Liver (tissue), 9 donors: ENCODE results near the gene AKTIP. TPM values are rescaled to one million over a fixed set of nuclear protein-coding genes. Genes with fewer than 3 reads are reported as not detected.

Experiments used
- DNase-seq: peaks from one replicate; pipeline ENCODE4 v3.0.0-alpha.2; 2017; ENCODE audit warnings: low spot score
- H3K27ac ChIP-seq, 2 donors: one replicate each; pipeline ENCODE4 v1.7.0; 2013; ENCODE audit warnings: inconsistent platforms in 2 of 2, low read length in 2 of 2, control low read depth in 1 of 2, low read depth in 1 of 2, mild to moderate bottlenecking in 1 of 2
- H3K27me3 ChIP-seq, 4 donors: one replicate each; pipeline versions ENCODE4 v1.6.1 to v1.7.0; 2013; ENCODE audit warnings: low read length in 3 of 4, inconsistent platforms in 1 of 4, mild to moderate bottlenecking in 1 of 4, moderate library complexity in 1 of 4; ENCODE audit not compliant: control insufficient read depth in 4 of 4, insufficient read depth in 4 of 4
- H3K36me3 ChIP-seq, 4 donors: one replicate each; pipeline versions ENCODE4 v1.6.1 to v1.7.0; 2013; ENCODE audit warnings: low read length in 3 of 4, mild to moderate bottlenecking in 3 of 4, low read depth in 1 of 4, moderate library complexity in 1 of 4; ENCODE audit not compliant: control insufficient read depth in 4 of 4, insufficient read depth in 3 of 4
- H3K4me1 ChIP-seq, 4 donors: one replicate each; pipeline versions ENCODE4 v1.6.1 to v1.7.0; 2013; ENCODE audit warnings: low read length in 3 of 4, mild to moderate bottlenecking in 3 of 4, moderate library complexity in 1 of 4; ENCODE audit not compliant: control insufficient read depth in 4 of 4, insufficient read depth in 4 of 4
- H3K4me3 ChIP-seq, 3 donors: one replicate each; pipeline versions ENCODE4 v1.6.1 to v1.7.0; 2013; ENCODE audit warnings: low read length in 3 of 3, control low read depth in 1 of 3, low read depth in 1 of 3, mild to moderate bottlenecking in 1 of 3
- H3K9ac ChIP-seq, 2 donors: one replicate each; pipeline ENCODE4 v1.7.0; 2013; ENCODE audit warnings: low read length in 2 of 2, mild to moderate bottlenecking in 2 of 2, moderate library complexity in 2 of 2, control low read depth in 1 of 2, low read depth in 1 of 2
- H3K9me3 ChIP-seq, 4 donors: one replicate each; pipeline versions ENCODE4 v1.6.1 to v1.7.0; 2013; ENCODE audit warnings: low read length in 3 of 4; ENCODE audit not compliant: control insufficient read depth in 4 of 4
- ATF3 ChIP-seq: IDR thresholded peaks from 2 replicates; pipeline ENCODE4 v1.6.1; 2016; ENCODE audit warnings: antibody characterized with exemption
- CTCF ChIP-seq: fragments of 150-350 bp; IDR thresholded peaks from 2 replicates; pipeline ENCODE4 v1.5.1; 2017; ENCODE audit warnings: improper control_type of control experiment, low read depth, low read length; ENCODE audit not compliant: missing input control
- EGR1 ChIP-seq, 2 donors: IDR thresholded peaks; 2 replicates each; pipeline ENCODE4 v1.6.1; 2016 to 2018; ENCODE audit warnings: antibody characterized with exemption in 2 of 2, low read depth in 2 of 2
- FOXA1 ChIP-seq: IDR thresholded peaks from 2 replicates; pipeline ENCODE4 v1.6.1; 2016; ENCODE audit warnings: antibody characterized with exemption
- FOXA2 ChIP-seq: IDR thresholded peaks from 2 replicates; pipeline ENCODE4 v1.6.1; 2016; ENCODE audit warnings: antibody characterized with exemption
- GABPA ChIP-seq, 2 donors: IDR thresholded peaks in 1 of 2; conservative IDR thresholded peaks in 1 of 2; 2 replicates each; pipeline ENCODE4 v1.6.1; 2016; ENCODE audit warnings: antibody characterized with exemption in 2 of 2, mild to moderate bottlenecking in 1 of 2, moderate library complexity in 1 of 2
- HNF4A ChIP-seq, 2 donors: conservative IDR thresholded peaks; 2 replicates each; pipeline ENCODE4 v1.6.1; 2016; ENCODE audit warnings: antibody characterized with exemption in 2 of 2, mild to moderate bottlenecking in 2 of 2
- HNF4G ChIP-seq: IDR thresholded peaks from 2 replicates; pipeline ENCODE4 v1.6.1; 2016; ENCODE audit warnings: antibody characterized with exemption
- JUND ChIP-seq, 2 donors: IDR thresholded peaks; 2 replicates each; pipeline ENCODE4 v1.6.1; 2016; ENCODE audit warnings: antibody characterized with exemption in 2 of 2
- MAX ChIP-seq: IDR thresholded peaks from 2 replicates; pipeline ENCODE4 v1.6.1; 2016; ENCODE audit warnings: antibody characterized with exemption
- NR2F2 ChIP-seq: IDR thresholded peaks from 2 replicates; pipeline ENCODE4 v1.6.1; 2016; ENCODE audit warnings: antibody characterized with exemption
- RAD21 ChIP-seq, 2 donors: IDR thresholded peaks; 2 replicates each; pipeline ENCODE4 v1.6.1; 2016; ENCODE audit warnings: antibody characterized with exemption in 2 of 2, mild to moderate bottlenecking in 2 of 2
- REST ChIP-seq: IDR thresholded peaks from 2 replicates; pipeline ENCODE4 v1.6.1; 2016; ENCODE audit warnings: antibody characterized with exemption, mild to moderate bottlenecking
- RXRA ChIP-seq, 2 donors: IDR thresholded peaks; 2 replicates each; pipeline ENCODE4 v1.6.1; 2017 to 2018; ENCODE audit warnings: antibody characterized with exemption in 2 of 2, mild to moderate bottlenecking in 1 of 2
- SP1 ChIP-seq: IDR thresholded peaks from 2 replicates; pipeline ENCODE4 v1.6.1; 2018; ENCODE audit warnings: antibody characterized with exemption, mild to moderate bottlenecking
- TAF1 ChIP-seq: conservative IDR thresholded peaks from 2 replicates; pipeline ENCODE4 v1.6.1; 2016; ENCODE audit warnings: antibody characterized with exemption, mild to moderate bottlenecking
- YY1 ChIP-seq: IDR thresholded peaks from 2 replicates; pipeline ENCODE4 v1.6.1; 2016; ENCODE audit warnings: antibody characterized with exemption, mild to moderate bottlenecking
- ZBTB33 ChIP-seq: IDR thresholded peaks from 2 replicates; pipeline ENCODE4 v1.6.1; 2016; ENCODE audit warnings: antibody characterized with exemption
- WGBS: extraction: QIAGEN DNeasy Blood & Tissue Kit; methylation state at CpG from one replicate; pipeline ENCODE4 v1.1.7; 2013; 5-methylcytosine and 5-hydroxymethylcytosine counted together
- polyA plus RNA-seq, 2 donors: library from polyadenylated mRNA; stranded (reverse) in 1 of 2; unstranded in 1 of 2; fragments of 200-250 nt in 1 of 2; fragments of >200 nt in 1 of 2; fragmentation: Nextera tagmentation in 1 of 2; extraction: Ambion mirVana in 1 of 2; gene quantifications; one replicate each; pipeline versions ENCODE4 v1.2.1 to v1.2.3, GENCODE V29; 2013 to 2015
- total RNA-seq, 2 donors: library from RNA; depleted of rRNA; stranded (reverse); fragments of >200 nt; gene quantifications; one replicate each; pipeline ENCODE4 v1.2.3, GENCODE V29; 2014
- donor health status: healthy.
- donor health status: healthy.
- donor health status: healthy.
- donor health status: healthy.
- donor health status: healthy.

Gene AKTIP
- total RNA-seq (10 to 100 TPM in 1 of 2 donors, 1 to 10 TPM in 1; 7.5 to 47.1 TPM), polyA plus RNA-seq (10 to 100 TPM; 20.1 to 20.7 TPM)

GRCh38 chr16:53502331-53503269, at the start of gene AKTIP:
AKTIP (minus strand) TSS chr16:53503209; CDS start chr16:53500259, 2,950 bp downstream.
- H3K4me1 ChIP-seq, result peaks cover 8 to 28% (median 25%) of the 10 kb centered on the region in 4 donors
- DNase-seq, result no peak

More at GRCh38 chr16:53502331-53503269, at the start of gene AKTIP:
- TF ChIP-seq CTCF (no peak), HNF4A (conservative IDR thresholded peaks at IDR 0.05) (no peak), JUND (IDR thresholded peaks at IDR 0.05) (no peak), EGR1 (IDR thresholded peaks at IDR 0.05; ENCODE audit: low read depth in 2 of 2) (no peak), REST (no peak), FOXA1 (no peak), SP1 (no peak), NR2F2 (no peak), RAD21 (IDR thresholded peaks at IDR 0.05) (no peak), HNF4G (no peak), GABPA (IDR thresholded peaks at IDR 0.05 in 1 of 2, conservative IDR thresholded peaks at IDR 0.05 in 1 of 2) (no peak), TAF1 (no peak), ZBTB33 (no peak), ATF3 (no peak), FOXA2 (no peak), MAX (no peak), RXRA (IDR thresholded peaks at IDR 0.05) (no peak), YY1 (no peak)
- under 1% methylated on average over 76 of the region's 76 CpGs for WGBS
- Histone ChIP-seq H3K36me3 (peaks cover 0 to 5% (median under 1%) of the 10 kb centered on the region in 4 donors), H3K9me3 (no peaks in the 10 kb centered on the region), H3K27me3 (no peaks in the 10 kb centered on the region), H3K9ac (peak within 1 kb of the TSS; percentile 58 to 66), H3K27ac (peak within 1 kb of the TSS; percentile 73 to 79), H3K4me3 (peak within 1 kb of the TSS; percentile 76 to 93 (median 80))
